GM21723 (cell line): Measurements from ENCODE around the gene FRG2.
"Not testable (repeated sequence)": the region's sequence is repeated elsewhere in the genome, so short reads cannot be mapped to it uniquely, and the experiment has no call there.

Experiments used
- ATAC-seq: cut with Tn5 transposase; IDR thresholded peaks from one replicate; pipeline ENCODE4 v1.9.1; 2021; ENCODE audit warnings: mild to moderate bottlenecking, moderate library complexity; ENCODE audit not compliant: unreplicated experiment

FRG2 gene

GRCh38 chr4:190016369-190017289, 10.4 kb downstream of the FRG2 start:
- no peak for ATAC-seq

DNA sequence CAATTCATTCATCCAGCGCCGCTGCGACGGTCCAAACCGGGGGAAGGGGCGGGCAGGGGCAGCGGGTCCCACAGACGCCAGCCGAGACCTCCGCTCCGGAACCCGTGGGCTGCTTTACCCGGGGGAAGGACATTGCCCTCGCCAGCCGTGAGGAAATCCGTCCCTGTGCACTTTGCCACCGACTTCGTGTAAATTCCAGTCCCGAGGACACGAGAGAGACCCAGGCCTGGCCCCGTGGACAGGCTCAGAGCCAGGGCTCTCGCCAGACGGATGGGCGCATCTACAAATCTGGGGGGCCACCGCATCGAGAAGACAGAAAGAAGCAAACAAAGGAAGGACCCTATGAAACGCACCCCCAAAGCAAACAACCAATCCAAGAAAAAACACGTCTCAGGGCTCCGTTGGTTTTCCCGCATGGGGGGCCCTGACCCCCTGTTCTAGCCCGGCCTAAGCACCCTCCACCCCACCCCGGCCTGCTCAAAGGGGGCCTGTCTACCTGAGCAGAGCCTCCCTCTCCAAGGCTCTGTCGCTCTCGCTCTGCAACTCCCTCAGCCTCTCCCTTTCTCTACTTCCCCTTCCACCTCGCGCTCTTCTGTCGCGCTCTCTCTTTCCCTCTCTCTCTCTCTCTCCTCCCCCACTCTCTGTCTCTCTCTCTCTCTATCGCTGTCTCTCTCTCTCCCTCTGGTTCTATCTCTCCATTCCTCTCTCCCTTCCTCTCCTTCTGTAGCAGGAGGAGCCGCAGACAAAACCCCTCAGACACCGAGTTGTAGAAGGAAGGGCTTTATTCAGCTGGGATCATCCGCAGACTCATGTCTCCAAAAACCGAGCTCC, 11.3 kb downstream of the FRG2 start:
- ATAC-seq: no peak

DNA sequence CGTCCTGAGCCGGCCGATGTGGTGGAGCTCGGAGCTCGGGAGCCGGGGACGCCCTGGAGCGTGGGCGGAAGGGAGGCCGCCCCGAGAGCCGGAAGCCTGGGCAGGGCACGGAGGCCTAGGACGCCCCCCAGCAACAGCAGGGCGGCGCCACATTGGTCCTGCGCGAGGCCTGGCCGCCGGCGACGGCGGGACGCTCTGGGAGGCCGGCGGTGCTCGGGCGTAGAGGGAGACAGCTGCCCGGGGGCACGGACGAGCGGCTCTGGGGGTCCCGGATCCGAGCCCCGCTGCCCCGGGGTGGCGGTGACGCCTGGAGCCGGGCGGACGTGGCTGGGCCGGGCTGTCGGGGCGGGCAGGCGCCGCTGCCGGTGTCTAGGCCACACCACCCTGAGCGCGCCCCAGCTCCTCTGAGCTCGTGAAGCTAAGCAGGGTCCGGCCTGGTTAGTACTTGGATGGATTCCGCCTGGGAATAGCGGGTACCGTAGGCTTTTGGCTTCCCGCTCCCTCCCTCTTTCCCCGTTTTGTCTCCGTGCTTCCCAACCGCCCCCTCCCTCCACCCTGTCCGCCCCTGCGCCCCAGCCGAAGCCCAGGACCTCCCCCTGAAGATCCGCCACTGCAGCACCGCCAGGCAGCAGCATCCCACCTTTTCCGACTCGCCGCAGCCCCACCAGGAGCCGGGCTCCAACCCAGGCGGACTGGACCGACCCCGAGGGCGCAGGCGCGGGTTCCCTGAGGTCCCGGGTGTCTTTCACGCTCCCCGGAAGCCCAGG, 12.1 kb downstream of the FRG2 start:
- ATAC-seq: peak; percentile 63

- ATAC-seq: not testable (repeated sequence)
Observed at GRCh38 chr4:189989941-189990340, 37.1 kb downstream of the FRG2 start.

DNA sequence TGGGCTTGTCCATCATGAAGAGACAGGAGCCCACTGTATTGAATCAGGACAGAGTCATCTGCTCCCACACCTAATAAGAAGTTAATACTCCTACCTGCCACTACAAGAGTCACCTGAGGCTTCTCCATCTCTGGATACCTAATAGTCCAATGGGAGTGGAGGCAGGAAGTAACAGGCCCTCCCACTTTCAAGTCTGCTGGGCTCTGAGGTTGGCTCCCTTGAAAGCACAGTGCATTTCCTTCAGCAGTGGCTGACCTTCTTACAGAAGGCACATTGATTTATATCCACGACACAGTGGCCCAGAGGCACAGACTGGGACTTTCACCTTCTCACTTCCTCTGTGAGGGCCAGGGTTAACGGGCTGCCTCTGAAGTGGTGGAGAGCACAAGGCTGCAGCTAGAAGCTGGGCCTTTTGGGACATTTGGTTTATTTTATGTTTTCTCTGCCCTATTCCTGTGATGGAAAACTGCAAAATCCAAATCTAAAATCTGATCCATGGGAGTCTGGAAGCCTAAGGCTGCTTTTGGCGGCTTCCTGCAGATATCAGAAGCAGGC, 38.1 kb downstream of the FRG2 start:
- no peak for ATAC-seq

DNA sequence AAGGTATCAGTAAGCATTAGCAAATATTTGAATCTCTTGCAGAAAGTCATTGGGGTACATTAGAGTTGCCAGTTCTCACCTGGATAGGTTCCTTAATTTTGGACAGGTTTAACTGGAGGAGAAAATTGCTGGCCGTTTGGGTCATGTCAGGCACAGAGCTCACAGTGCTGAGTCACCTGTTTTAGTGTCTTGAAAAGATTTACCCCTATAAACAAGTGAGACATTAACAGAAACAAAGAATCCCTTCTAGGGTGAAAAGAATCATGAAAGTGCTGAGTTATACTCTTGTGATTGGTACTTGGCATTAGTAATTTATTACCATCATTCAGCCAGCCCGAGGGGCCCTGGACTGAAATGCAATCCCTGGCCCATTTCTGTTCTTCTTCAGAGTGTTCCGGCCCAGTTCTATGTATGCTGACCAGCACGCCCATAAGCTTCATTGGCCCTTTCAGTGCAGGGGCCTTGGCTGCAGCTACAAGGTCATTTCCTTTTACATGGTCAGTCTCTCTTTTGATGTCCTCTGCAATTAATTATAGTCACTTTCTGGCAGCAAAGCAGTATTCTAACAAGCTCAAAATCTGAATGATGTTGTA, 41.3 kb downstream of the FRG2 start:
- not testable (repeated sequence) for ATAC-seq

DNA sequence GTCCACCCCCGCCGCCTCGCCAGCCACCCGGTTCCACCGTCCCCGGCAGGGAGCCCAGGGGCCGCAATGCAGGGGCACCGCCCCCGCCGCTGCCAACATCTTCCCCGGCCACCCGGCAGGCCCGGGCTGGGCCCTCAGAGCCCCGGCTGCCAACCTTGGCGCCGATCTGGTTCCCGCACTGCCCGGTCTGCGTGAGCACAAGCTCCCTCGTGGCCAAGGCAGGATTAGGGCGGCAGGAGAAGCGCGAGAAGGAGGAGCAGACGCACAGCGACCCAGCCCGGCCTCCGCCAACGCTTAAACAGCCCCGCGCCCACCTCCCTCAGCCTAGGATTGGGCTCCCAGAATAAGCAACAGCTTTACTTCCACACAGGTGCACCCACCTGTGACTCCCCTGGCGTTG, 42.4 kb downstream of the FRG2 start:
- ATAC-seq: not testable (repeated sequence)

- not testable (repeated sequence) for ATAC-seq
Observed at GRCh38 chr4:189983916-189984526, 43.0 kb downstream of the FRG2 start.

GRCh38 chr4:189981970-189982369, 45.1 kb downstream of the FRG2 start:
- ATAC-seq: no peak

DNA sequence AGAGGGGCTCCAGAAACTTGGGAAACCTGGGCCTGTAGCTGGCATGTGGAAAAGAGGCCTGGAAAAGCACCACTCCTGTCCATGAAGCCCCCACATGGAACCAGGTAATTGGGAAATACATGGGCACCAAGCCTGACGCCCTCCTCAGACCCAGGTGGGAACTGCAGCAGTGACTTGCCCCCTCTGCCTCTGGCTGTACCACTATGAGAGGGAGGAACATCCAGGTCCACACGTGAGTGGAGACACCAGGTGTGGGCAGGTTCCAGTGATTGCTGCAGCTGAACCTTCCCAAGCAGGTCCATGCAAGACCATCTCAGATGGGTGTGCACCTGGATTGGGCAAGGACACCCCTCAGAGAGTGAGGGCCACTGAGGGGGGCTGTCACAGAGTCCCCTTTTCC, 46.8 kb downstream of the FRG2 start:
- ATAC-seq: not testable (repeated sequence)

- ATAC-seq: no peak
Observed at GRCh38 chr4:189979196-189980047, 47.6 kb downstream of the FRG2 start.
